IPS-18a (cell line): ENCODE measurements around the gene PABPN1L.

ENCODE experiments used
- H3K27ac ChIP-seq: one replicate; pipeline ENCODE4 v1.5.1; 2013; ENCODE audit warnings: low read length
- H3K27me3 ChIP-seq: one replicate; pipeline ENCODE4 v1.6.1; 2013; ENCODE audit warnings: mild to moderate bottlenecking, low read length; ENCODE audit not compliant: control insufficient read depth, insufficient read depth
- H3K36me3 ChIP-seq: one replicate; pipeline ENCODE4 v1.6.1; 2013; ENCODE audit warnings: low read depth, low read length; ENCODE audit not compliant: control insufficient read depth
- H3K4me1 ChIP-seq: one replicate; pipeline ENCODE4 v1.6.1; 2013; ENCODE audit warnings: low read depth, low read length; ENCODE audit not compliant: control insufficient read depth
- H3K4me3 ChIP-seq: one replicate; pipeline ENCODE4 v1.5.1; 2013; ENCODE audit warnings: low read length
- H3K9ac ChIP-seq: one replicate; pipeline ENCODE4 v1.6.1; 2013; ENCODE audit warnings: mild to moderate bottlenecking, low read length, moderate library complexity
- H3K9me3 ChIP-seq: one replicate; pipeline ENCODE4 v1.6.1; 2013; ENCODE audit warnings: low read depth, low read length; ENCODE audit not compliant: control insufficient read depth

The PABPN1L gene

DNA sequence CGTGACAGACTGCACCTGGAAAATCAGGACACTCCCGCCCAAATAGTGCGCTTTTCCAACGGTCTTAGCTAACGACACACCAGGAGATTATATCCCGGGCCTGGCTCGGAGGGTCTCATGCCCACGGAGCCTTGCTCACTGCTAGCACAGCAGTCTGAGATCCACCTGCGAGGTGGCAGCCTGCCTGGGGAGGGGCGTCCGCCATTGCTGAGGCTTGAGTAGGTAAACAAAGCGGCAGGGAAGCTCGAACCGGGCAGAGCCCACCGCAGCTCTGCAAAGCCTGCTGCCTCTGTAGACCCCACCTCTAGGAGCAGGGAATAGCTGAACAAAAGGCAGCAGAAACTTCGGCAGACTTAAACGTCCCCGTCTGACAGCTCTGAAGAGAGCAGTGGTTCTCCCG lies 14.8 kb downstream of the PABPN1L start:
- Histone ChIP-seq H3K9ac (no peak overlapping the region), H3K27me3 (no peaks in the 10 kb centered on the region), H3K27ac (no peak overlapping the region), H3K36me3 (no peaks in the 10 kb centered on the region), H3K4me1 (peaks cover 5% of the 10 kb centered on the region), H3K9me3 (no peaks in the 10 kb centered on the region), H3K4me3 (no peak overlapping the region)

DNA sequence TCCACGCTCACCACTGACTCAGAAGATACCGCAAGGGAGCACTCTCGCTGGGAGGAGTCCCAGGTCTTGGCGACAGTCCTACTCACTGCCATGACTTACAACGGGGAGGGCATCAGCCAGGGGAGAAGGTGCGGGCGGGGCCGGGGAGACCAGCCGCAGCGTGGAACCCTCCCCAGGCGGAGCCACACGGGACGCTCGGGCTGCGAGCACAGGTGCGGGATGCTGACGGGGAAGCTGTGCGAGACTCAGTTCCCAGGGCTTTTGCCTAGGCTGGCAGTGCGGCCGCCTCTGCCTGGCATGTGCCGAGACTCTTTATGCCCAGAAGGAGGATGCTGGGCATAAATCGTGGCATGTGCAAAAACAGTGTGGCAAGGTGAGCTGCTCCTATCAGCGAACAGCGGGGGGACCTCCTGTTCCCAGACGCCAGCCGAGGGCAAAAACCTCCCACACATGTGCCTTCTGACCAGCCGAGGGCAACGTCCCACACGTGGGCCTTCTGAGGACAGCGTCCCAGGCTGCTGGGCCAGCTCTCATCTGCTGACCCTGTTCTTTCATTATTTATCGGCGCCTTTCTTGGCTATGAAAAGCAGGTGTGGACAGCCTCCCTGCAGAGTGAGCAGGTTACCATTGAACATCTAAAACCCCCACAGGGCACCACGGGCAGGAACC lies 15.8 kb downstream of the PABPN1L start:
- H3K9me3 ChIP-seq, result no peaks in the 10 kb centered on the region
- no peak overlapping the region for H3K27ac ChIP-seq
- no peaks in the 10 kb centered on the region for H3K27me3 ChIP-seq
- no peaks in the 10 kb centered on the region for H3K36me3 ChIP-seq
- H3K4me1 ChIP-seq, result peaks cover 1% of the 10 kb centered on the region
- no peak overlapping the region for H3K9ac ChIP-seq
- no peak overlapping the region for H3K4me3 ChIP-seq

DNA sequence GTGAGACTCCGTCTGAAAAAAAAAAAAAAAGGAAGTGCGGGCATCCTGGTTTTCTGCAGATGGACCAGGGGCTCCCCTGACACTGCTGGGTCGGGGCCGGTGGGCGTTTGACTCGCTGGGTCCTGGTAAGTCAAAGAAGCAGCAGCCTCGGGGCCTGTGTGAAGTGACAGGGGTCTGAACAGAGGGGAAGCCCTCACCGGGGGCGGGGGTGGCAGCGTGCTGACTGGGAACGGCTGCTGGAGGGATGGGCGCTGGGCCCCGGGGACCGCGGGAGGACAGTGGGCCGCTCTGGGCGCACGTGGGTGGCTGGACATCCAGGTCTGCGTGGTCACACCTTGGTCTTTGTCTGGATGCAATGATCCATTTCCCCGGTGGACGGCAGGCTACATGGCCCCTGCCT lies 17.9 kb downstream of the PABPN1L start:
- H3K4me3 ChIP-seq, result no peak overlapping the region
- no peak overlapping the region for H3K27ac ChIP-seq
- no peaks in the 10 kb centered on the region for H3K4me1 ChIP-seq
- no peak overlapping the region for H3K9ac ChIP-seq
- H3K27me3 ChIP-seq, result no peaks in the 10 kb centered on the region
- H3K36me3 ChIP-seq, result no peaks in the 10 kb centered on the region
- no peaks in the 10 kb centered on the region for H3K9me3 ChIP-seq

DNA sequence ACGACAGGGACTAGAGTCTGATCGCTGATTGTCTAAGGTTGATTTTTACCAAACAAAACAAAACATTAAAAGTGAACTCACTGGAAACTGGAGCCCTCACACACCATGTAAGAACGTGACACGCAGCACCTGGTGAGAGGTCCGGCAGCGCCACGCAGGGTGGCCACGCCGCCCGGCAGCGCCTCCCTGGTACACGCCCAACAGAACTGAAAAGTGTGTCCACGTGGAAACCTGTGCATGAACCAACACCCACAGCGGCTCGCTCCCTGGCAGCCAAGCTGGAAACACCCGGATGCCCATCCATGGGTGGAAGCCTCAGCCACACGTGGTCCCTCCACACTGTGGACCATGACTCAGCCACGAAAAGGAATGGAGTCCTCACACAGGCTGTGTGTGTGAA lies 18.8 kb downstream of the PABPN1L start:
- Histone ChIP-seq H3K9ac (no peak overlapping the region), H3K27ac (no peak overlapping the region), H3K27me3 (no peaks in the 10 kb centered on the region), H3K4me3 (no peak overlapping the region), H3K36me3 (no peaks in the 10 kb centered on the region), H3K4me1 (no peaks in the 10 kb centered on the region), H3K9me3 (no peaks in the 10 kb centered on the region)

DNA sequence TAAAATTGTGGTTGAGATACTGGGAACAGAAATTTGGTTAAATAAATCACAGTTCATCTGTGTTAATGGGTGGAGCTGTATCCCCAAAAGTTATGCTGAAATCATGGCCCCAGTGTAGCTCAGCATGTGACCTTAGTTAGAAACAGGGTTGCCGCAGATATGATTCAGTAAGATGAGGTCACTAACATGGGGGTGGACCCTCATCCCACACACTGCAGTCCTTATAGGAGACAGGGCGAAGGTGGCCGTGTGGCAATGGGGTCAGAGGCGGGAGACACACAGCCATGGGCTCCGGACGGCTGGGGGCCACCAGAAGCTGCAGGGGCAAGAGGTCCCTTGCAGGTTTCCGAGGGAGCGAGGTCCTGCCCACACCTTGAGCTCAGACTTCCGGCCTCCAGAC lies 20.4 kb downstream of the PABPN1L start:
- H3K36me3 ChIP-seq, result no peaks in the 10 kb centered on the region
- H3K9me3 ChIP-seq, result no peaks in the 10 kb centered on the region
- H3K9ac ChIP-seq, result no peak overlapping the region
- no peak overlapping the region for H3K27ac ChIP-seq
- no peaks in the 10 kb centered on the region for H3K4me1 ChIP-seq
- no peak overlapping the region for H3K4me3 ChIP-seq
- no peaks in the 10 kb centered on the region for H3K27me3 ChIP-seq

DNA sequence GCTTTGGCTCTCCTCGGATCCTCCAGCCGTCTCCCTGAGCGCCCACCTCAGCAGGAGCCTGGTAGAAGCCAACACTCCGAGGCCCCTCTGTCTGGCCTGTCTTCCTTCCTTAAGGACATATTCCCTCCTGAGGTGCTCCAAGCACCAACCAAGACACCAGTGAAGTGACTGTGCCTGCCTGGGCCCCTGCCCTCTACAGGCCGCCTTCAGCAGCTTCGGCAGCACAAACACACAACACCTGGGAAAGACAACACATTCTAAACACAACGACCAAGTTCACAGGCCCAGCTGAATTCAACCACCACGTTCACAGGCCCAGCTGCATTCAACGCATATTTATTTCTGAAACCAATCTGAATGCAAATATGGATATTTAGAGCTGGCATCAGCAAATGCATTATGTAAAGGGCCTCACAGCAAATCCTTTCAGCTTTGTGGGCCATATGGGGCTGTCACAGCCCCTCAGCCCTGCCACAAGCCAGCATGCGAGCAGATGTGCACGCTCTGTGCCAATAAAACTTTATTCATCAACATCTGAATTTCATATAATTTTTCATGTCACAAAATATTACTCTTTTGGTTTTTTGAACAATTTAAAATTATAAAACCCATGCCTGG lies 21.9 kb downstream of the PABPN1L start:
- Histone ChIP-seq H3K27ac (no peak overlapping the region), H3K27me3 (no peaks in the 10 kb centered on the region), H3K9ac (no peak overlapping the region), H3K9me3 (no peaks in the 10 kb centered on the region), H3K4me1 (no peaks in the 10 kb centered on the region), H3K36me3 (no peaks in the 10 kb centered on the region), H3K4me3 (no peak overlapping the region)

DNA sequence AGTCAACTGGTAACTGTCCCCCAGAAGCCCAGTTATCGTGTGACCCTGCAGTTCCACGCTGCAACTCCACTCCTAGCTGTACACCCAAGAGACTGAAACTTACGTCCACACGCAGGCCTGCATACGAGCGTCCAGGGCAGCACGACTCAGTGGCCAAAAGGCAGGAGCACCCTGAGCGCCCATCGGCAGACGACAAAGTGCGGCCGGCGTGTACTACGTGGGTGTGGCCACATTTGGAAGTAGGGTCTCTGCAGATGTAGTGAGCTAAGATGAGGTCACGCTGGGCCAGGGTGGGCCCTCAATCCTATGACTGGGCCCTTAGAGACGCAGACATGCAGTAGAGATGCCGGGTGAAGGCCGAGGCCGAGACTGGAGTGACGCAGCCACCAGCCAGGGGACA lies 23.2 kb downstream of the PABPN1L start:
- Histone ChIP-seq H3K36me3 (no peaks in the 10 kb centered on the region), H3K9me3 (no peaks in the 10 kb centered on the region), H3K4me1 (no peaks in the 10 kb centered on the region)

DNA sequence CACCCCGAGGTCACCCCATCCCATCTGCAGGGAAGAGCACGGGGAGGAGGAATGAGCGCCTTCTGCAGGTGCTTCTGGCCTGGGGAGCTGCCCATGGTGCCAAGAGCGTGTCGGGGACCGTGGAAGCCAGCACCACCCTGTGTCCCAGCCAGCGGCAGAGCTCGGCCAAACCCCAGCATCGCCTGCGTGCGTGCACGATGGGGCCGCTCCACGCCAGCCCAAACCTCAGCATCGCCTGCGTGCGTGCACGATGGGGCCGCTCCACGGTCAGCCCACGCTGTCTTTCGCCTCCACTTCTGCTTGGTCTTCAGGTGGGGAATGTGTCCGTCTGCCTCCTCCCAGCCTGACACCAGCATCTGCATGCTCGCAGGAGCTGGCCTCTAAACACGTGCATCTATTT lies 23.7 kb downstream of the PABPN1L start:
- H3K4me3 ChIP-seq, result no peak overlapping the region
- H3K27ac ChIP-seq, result no peak overlapping the region
- H3K36me3 ChIP-seq, result no peaks in the 10 kb centered on the region
- H3K9ac ChIP-seq, result no peak overlapping the region
- H3K4me1 ChIP-seq, result no peaks in the 10 kb centered on the region
- H3K9me3 ChIP-seq, result no peaks in the 10 kb centered on the region
- H3K27me3 ChIP-seq, result no peaks in the 10 kb centered on the region

More for the DNA sequence above, 23.2 kb downstream of the PABPN1L start:
- H3K27ac ChIP-seq, result no peak overlapping the region
- H3K4me3 ChIP-seq, result no peak overlapping the region
- H3K27me3 ChIP-seq, result no peaks in the 10 kb centered on the region
- H3K9ac ChIP-seq, result no peak overlapping the region

DNA sequence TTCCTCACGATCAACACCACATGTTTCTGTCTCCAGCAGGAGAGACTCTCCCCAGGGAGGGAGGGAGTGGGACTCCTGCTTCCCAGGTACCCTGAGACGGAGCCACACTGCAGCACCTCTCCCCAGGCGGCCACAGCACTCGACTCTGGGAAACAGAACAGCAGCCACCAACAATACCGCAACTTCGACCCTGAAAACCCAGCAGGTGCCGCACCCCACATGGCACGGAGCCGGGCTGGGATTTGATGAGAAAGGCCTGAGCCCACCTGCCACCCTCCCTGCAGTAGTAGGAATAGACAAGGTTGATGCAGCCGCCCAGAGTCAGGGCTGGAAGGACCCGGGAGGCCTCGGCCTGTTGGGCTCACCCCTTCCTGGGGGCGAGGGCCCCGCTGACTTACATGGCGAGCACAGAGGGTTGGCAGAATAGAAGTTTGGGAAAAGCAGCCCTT lies 24.1 kb downstream of the PABPN1L start:
- Histone ChIP-seq H3K36me3 (no peaks in the 10 kb centered on the region), H3K9me3 (no peaks in the 10 kb centered on the region), H3K4me3 (no peak overlapping the region), H3K9ac (no peak overlapping the region), H3K27me3 (no peaks in the 10 kb centered on the region), H3K27ac (no peak overlapping the region), H3K4me1 (no peaks in the 10 kb centered on the region)

DNA sequence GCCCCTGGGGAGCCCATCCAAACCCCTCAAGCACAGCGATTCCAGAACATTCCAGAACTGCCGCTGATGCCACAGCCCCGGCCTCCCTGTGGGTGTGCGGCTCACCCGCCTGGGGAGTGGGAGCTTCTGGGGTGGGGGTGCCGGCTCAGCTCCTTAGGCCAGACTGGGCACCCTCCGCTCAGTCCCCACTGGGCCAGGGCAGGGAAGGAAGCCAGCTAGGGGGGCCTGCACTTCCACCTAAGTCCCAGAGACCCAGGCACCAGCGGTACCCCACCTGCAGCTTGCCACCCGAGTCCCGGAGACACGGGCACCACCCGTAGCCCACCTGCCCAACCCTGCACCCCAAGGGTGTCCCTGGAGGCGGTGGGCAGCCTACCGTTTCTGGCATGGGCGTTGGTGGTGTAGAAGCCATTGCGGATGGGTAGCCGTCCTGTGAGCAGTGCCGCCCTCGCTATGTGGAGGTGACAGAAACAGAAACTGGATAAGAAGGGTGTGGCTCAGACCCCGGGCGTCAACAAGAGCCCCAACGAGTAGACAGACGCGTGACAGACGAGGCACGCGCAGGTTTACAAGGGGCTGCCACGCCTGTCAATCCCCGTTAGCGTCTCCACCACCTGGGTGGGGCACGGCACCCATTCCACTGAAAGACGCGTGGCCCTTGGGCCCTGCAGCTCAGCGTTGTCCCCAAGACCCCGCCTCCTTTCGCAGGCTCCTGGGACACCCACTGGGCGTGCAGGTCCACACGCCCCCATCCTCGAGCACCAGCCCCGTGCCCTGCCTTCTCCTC lies 24.7 kb downstream of the PABPN1L start:
- no peaks in the 10 kb centered on the region for H3K27me3 ChIP-seq
- no peaks in the 10 kb centered on the region for H3K9me3 ChIP-seq
- H3K36me3 ChIP-seq, result no peaks in the 10 kb centered on the region
- no peak overlapping the region for H3K9ac ChIP-seq
- H3K27ac ChIP-seq, result no peak overlapping the region
- no peak overlapping the region for H3K4me3 ChIP-seq
- no peaks in the 10 kb centered on the region for H3K4me1 ChIP-seq

DNA sequence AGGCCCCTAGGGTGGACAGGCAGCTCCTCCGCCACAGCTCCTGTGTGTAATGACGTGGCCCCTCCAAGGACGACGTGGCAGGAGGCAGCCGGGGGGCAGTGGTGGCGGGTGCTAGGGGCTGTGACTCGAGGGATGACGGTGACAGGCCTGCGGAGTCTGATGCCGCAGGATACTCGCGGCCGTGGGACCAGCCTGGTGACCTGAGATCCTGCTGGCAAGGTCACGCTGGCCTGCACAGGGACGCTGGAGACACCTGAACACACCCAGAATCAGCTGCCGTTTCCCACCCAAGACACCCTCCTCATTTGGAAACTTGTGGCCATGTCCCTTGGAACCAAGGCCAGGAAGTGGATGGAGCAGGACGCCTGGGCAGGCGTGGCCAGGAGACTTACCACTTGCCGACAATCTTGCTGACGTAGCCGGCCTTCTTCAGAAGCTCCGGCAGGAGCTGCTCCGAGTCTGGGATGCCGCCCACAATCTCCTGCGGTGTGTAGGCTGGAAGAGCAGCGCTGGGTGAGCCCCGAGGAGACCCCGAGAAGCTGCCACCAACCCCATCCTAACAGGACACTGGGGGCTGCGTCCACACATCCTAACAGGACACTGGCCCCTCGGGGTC lies 25.8 kb downstream of the PABPN1L start:
- Histone ChIP-seq H3K27me3 (no peaks in the 10 kb centered on the region), H3K9me3 (no peaks in the 10 kb centered on the region), H3K27ac (no peak overlapping the region), H3K4me3 (no peak overlapping the region), H3K4me1 (no peaks in the 10 kb centered on the region), H3K9ac (no peak overlapping the region), H3K36me3 (no peaks in the 10 kb centered on the region)
